ENCODE results near the gene CTAGE15. TPM values are rescaled to one million over a fixed set of nuclear protein-coding genes. Genes with fewer than 3 reads are reported as not detected.
"Not testable (repeated sequence)": the region's sequence is repeated elsewhere in the genome, so short reads cannot be mapped to it uniquely, and the experiment has no call there.

CTAGE15 gene
- not detected for polyA plus RNA-seq

GRCh38 chr7:143571501-143571900 lies at the start of gene CTAGE15:
CTAGE15 (plus strand) TSS chr7:143571801; CDS start chr7:143571818, 17 bp downstream.
- not testable (repeated sequence) for H3K4me3 Mint-ChIP-seq; H3K27me3 Mint-ChIP-seq (ENCODE audit: low read depth in 3 of 3); H3K27ac Mint-ChIP-seq; H3K9me3 Mint-ChIP-seq; H3K4me1 Mint-ChIP-seq; H3K36me3 Mint-ChIP-seq; DNase-seq

- H3K36me3 Mint-ChIP-seq; H3K27ac Mint-ChIP-seq; H3K4me3 Mint-ChIP-seq; DNase-seq; H3K9me3 Mint-ChIP-seq; H3K4me1 Mint-ChIP-seq; H3K27me3 Mint-ChIP-seq (ENCODE audit: low read depth in 3 of 3): not testable (repeated sequence)
These were observed 49.2 kb upstream of the CTAGE15 start for GRCh38 chr7:143522309-143522916.

- not testable (repeated sequence) for H3K9me3 Mint-ChIP-seq; H3K27me3 Mint-ChIP-seq (ENCODE audit: low read depth in 3 of 3); H3K4me1 Mint-ChIP-seq; DNase-seq; H3K27ac Mint-ChIP-seq; H3K4me3 Mint-ChIP-seq; H3K36me3 Mint-ChIP-seq
These were observed 40.3 kb upstream of the CTAGE15 start for GRCh38 chr7:143531169-143531926.

- not testable (repeated sequence) for H3K9me3 Mint-ChIP-seq, H3K4me1 Mint-ChIP-seq
These were observed 39.7 kb upstream of the CTAGE15 start for GRCh38 chr7:143531932-143532331.

GRCh38 chr7:143533213-143533839 lies 38.3 kb upstream of the CTAGE15 start:
- H3K9me3 Mint-ChIP-seq; DNase-seq; H3K4me1 Mint-ChIP-seq; H3K4me3 Mint-ChIP-seq; H3K27ac Mint-ChIP-seq; H3K27me3 Mint-ChIP-seq (ENCODE audit: low read depth in 3 of 3); H3K36me3 Mint-ChIP-seq: not testable (repeated sequence)

More at GRCh38 chr7:143531932-143532331, 39.7 kb upstream of the CTAGE15 start:
- not testable (repeated sequence) for H3K27me3 Mint-ChIP-seq (ENCODE audit: low read depth in 3 of 3); H3K4me3 Mint-ChIP-seq; H3K36me3 Mint-ChIP-seq; DNase-seq; H3K27ac Mint-ChIP-seq

GRCh38 chr7:143536443-143536842 lies 35.2 kb upstream of the CTAGE15 start:
- H3K4me1 Mint-ChIP-seq: not testable (repeated sequence)

GRCh38 chr7:143543288-143544038 lies 28.1 kb upstream of the CTAGE15 start:
- not testable (repeated sequence) for H3K27me3 Mint-ChIP-seq (ENCODE audit: low read depth in 3 of 3); H3K4me1 Mint-ChIP-seq; H3K9me3 Mint-ChIP-seq; H3K36me3 Mint-ChIP-seq; DNase-seq; H3K27ac Mint-ChIP-seq; H3K4me3 Mint-ChIP-seq

More at GRCh38 chr7:143536443-143536842, 35.2 kb upstream of the CTAGE15 start:
- not testable (repeated sequence) for H3K36me3 Mint-ChIP-seq; H3K27ac Mint-ChIP-seq; H3K4me3 Mint-ChIP-seq; H3K27me3 Mint-ChIP-seq (ENCODE audit: low read depth in 3 of 3); H3K9me3 Mint-ChIP-seq; DNase-seq

- not testable (repeated sequence) for H3K4me3 Mint-ChIP-seq; H3K27me3 Mint-ChIP-seq (ENCODE audit: low read depth in 3 of 3); DNase-seq; H3K4me1 Mint-ChIP-seq; H3K9me3 Mint-ChIP-seq; H3K27ac Mint-ChIP-seq; H3K36me3 Mint-ChIP-seq
These were observed 15.6 kb upstream of the CTAGE15 start for GRCh38 chr7:143555968-143556367.

- DNase-seq; H3K9me3 Mint-ChIP-seq; H3K4me1 Mint-ChIP-seq; H3K27ac Mint-ChIP-seq; H3K4me3 Mint-ChIP-seq; H3K27me3 Mint-ChIP-seq (ENCODE audit: low read depth in 3 of 3); H3K36me3 Mint-ChIP-seq: not testable (repeated sequence)
These were observed 8.3 kb upstream of the CTAGE15 start for GRCh38 chr7:143563306-143563705.

- not testable (repeated sequence) for DNase-seq; H3K4me3 Mint-ChIP-seq; H3K27me3 Mint-ChIP-seq (ENCODE audit: low read depth in 3 of 3); H3K4me1 Mint-ChIP-seq; H3K9me3 Mint-ChIP-seq; H3K36me3 Mint-ChIP-seq; H3K27ac Mint-ChIP-seq
These were observed 5.6 kb upstream of the CTAGE15 start for GRCh38 chr7:143566001-143566400.

- not testable (repeated sequence) for H3K27me3 Mint-ChIP-seq (ENCODE audit: low read depth in 3 of 3); DNase-seq; H3K4me3 Mint-ChIP-seq; H3K36me3 Mint-ChIP-seq; H3K9me3 Mint-ChIP-seq; H3K4me1 Mint-ChIP-seq; H3K27ac Mint-ChIP-seq
These were observed 16.6 kb downstream of the CTAGE15 start for GRCh38 chr7:143588183-143588582.

GRCh38 chr7:143589897-143590296 lies 18.3 kb downstream of the CTAGE15 start:
- not testable (repeated sequence) for H3K4me1 Mint-ChIP-seq; DNase-seq; H3K4me3 Mint-ChIP-seq; H3K27ac Mint-ChIP-seq; H3K36me3 Mint-ChIP-seq; H3K27me3 Mint-ChIP-seq (ENCODE audit: low read depth in 3 of 3); H3K9me3 Mint-ChIP-seq

- not testable (repeated sequence) for H3K9me3 Mint-ChIP-seq; H3K4me1 Mint-ChIP-seq; DNase-seq; H3K27ac Mint-ChIP-seq; H3K27me3 Mint-ChIP-seq (ENCODE audit: low read depth in 3 of 3); H3K4me3 Mint-ChIP-seq; H3K36me3 Mint-ChIP-seq
These were observed 26.5 kb downstream of the CTAGE15 start for GRCh38 chr7:143598086-143598485.

GRCh38 chr7:143603549-143603948 lies 31.9 kb downstream of the CTAGE15 start:
- not testable (repeated sequence) for H3K4me3 Mint-ChIP-seq; DNase-seq; H3K27ac Mint-ChIP-seq; H3K36me3 Mint-ChIP-seq; H3K27me3 Mint-ChIP-seq (ENCODE audit: low read depth in 3 of 3); H3K9me3 Mint-ChIP-seq; H3K4me1 Mint-ChIP-seq

Data from immature natural killer cell (primary cell).